NCI-H2196 treated with DMSO at 0.1 percent for 48 hours (cell line): ENCODE data around the gene DUSP23.

ENCODE experiments used
- DNase-seq: peaks from one replicate; lab custom pipeline; 2025; ENCODE audit not compliant: unreplicated experiment; lab: John Stamatoyannopoulos, UW

DUSP23 gene

GRCh38 chr1:159783724-159784123 is 3.0 kb downstream of the DUSP23 start:
- no peak for DNase-seq

DNA sequence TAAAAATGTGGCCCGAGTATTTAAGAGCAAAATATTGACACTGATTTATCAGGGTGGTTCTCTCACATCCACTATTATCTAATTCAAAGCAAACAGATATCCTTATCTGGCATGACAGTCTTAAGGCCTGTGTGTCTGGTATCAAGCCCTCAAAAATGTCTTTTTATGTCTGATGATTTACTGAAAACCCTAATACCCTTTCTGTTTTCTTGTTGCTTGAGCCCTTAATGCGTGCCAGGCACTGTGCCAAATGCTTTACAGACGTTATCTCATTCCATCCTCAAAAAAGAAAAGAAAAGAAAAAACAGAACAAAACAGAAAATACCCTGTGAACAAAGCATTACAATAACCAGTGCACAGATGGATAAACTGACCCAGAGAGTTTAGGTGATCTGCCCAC is 5.7 kb downstream of the DUSP23 start:
- no peak for DNase-seq

GRCh38 chr1:159786966-159787365 is 6.2 kb downstream of the DUSP23 start:
- no peak for DNase-seq

DNA sequence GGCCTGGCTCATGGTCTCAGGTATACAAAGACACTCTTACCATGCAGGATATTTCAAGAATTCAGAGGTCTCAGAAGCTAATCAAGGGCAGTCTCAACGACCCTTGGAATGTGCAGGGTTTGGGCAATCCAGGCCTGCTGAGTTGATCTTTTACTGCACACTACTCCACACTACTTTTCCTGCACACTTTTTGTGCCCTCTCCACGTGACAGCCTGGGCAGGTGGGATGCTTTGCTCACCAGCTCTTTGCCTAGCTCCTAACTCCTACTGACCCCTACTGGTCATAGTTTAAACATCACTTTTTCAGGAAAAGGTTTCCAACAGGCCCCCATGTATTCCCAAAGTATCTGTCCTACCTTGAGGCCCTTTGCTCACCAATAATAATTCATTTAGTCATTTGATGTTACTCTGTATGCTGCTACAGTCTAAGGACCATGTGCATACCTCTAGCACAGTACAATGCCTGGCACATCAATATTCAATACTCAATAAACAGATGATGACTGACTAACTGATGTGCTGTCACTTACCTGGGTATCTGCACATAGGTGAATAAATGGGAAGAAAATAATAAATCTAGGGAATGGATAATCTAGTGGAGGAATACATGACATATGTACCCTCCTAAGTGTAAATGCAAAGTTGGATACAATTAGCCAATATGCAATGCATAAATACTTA is 9.6 kb downstream of the DUSP23 start:
- no peak for DNase-seq

- no peak for DNase-seq
Observed at GRCh38 chr1:159791031-159791430, 10.3 kb downstream of the DUSP23 start.

- no peak for DNase-seq
Observed at GRCh38 chr1:159791461-159791860, 10.7 kb downstream of the DUSP23 start.

GRCh38 chr1:159795534-159795933 is 14.8 kb downstream of the DUSP23 start:
- no peak for DNase-seq

GRCh38 chr1:159798893-159799292 is 18.1 kb downstream of the DUSP23 start:
- DNase-seq = peak; percentile 79

DNA sequence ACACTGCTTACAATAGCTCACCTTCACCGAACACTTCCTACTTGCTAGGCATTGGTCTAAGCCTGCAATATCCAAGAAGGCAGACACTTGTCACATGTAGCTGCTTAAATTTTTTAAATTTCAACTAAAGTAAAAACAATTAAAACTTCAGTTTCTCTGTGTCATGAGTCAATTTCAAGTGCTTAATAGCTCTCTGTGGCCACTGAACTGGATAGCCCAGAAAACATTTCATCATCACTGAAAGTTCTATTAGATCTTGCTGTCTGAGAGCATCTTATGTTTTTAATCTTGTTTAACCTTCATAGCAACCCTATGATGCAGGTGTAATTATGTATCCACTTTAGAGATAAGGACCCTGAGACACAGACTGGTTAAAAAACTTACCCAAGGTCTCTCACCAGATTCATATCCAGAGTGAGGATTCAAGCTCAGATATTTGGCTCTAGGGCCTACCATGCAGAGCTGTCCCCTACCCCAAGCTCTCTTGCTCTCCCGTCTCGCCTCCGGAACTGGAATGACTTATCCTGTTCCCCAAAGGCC is 18.8 kb downstream of the DUSP23 start:
- DNase-seq = no peak

DNA sequence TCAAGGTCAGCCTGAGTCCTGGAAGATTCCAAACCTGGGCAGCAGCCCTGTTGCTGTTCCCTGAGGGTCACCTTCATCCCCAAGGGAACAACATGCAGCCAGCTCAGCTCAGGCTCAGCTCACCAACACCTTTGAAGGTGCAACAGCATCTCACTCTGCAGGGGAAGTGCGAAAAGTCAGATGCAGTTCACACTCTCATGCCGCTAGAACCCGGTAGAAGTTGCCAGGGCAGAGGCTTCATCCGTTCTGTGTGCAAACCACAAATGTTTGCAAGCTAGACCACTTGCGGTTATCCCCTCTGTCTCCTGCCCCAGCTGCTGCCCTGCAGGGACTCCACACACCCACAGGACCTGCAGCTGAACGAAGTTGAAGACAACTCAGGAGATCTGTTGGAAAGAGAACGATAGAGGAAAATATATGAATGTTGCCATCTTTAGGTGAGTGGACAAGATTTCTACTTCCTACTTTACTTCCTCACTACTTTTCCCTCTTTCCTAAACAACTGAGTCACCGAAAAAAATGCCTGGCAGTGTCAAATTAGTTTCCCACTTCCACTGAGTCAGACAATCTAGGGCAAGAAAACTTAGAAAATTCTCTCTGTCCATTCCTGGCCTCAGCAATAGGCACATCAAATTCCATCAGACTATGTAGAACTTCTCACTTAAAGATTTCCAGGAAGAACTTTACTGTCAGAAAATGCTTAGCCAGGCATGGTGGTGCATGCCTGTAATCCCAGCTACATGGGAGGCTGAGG is 19.6 kb downstream of the DUSP23 start:
- no peak for DNase-seq

GRCh38 chr1:159802111-159802510 is 21.3 kb downstream of the DUSP23 start, which contains the start of gene FCRL6:
TSS of gene FCRL6 (plus strand) at chr1:159802360. CDS start at chr1:159802425, 65 bp downstream.
- DNase-seq = no peak

DNA sequence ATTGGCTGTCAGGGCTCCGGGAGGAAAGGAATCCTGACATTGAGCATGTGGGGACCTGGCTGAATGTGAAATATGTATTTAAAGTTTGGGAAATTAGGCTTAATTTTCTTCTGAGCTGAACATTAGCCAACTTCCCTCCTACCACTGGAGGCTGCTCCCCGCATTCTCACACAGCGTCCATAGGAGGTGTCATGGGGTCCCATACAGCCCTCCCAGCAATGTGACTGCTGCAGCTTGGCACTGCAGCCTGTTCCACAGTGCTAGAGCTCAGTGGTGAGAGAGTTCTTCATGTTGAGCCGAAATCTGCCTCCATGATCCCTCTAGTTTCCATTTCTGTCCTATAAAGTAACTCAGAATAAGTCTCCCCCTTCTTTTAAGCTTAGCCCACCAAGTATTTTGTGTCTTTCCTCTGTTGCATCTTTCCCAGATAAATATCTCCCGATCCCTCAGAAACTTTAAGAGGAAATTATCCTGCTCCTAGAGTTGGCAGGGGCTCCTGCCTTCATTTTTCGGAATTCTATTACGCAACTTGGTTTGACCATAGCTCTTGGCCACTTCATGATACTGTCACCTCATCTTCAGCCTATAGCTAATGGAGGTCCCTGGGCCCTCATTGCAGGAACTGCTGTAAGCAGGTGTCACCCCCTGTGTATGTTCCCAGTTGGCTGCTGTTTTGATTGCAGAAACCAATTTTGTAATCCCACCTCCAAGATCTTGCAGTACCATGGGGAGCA is 23.4 kb downstream of the DUSP23 start:
- no peak for DNase-seq

DNA sequence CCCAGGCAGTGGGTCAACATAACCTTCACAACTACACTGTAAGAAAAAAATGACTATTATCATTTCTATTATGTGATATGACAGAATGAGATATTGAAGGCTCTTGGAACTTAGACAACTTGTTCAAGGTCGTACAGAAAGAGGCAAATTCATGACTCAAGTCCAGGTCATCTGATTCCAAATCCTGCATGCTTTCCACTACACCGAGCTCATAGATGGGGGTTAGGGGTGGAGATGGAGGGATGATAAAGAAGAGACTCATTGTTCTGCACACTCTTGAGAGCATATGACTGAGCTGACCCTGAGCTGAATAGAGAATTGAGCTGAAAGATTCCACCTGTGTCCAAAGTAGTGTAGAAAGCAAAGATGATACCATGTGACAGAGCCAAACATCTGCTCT is 24.2 kb downstream of the DUSP23 start:
- no peak for DNase-seq

- DNase-seq = no peak
Observed at GRCh38 chr1:159815926-159816325, 35.2 kb downstream of the DUSP23 start.

GRCh38 chr1:159817276-159818041 is 36.7 kb downstream of the DUSP23 start:
- DNase-seq = no peak

DNA sequence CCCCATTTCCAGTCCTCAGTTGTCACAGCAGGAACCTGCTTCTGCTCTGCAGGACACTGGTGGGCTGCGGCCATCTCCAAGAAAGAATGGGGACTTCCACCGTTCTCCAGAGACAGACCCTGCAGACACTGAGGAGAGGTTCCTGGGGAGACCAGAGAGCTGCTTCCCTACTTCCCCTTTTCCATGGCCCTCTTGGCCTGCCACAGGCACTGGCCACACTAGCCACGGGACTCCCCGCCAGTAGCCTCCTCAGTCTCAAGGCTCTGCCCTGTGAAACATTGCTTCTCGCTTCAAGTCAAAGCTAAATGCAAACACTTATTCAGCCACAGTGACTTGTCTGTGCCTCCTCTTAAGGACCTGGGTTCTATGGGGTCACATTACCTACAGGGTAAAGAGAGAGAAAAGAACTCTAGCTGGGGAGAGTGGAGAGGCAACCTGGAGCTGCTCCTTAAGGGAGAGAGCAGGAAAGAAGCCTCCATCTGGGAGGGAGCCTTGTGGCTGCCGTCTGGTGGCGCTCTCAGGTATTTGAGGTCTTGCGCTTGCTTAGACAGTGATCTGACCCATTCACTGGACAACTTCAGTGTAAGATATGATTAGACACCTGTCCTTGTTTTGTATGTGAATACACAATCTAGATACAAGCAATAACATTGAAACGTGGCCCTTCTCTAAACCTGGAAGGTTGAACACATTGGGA is 40.6 kb downstream of the DUSP23 start:
- no peak for DNase-seq

GRCh38 chr1:159823406-159823805 is 42.6 kb downstream of the DUSP23 start:
- DNase-seq = no peak

- DNase-seq = no peak
Observed at GRCh38 chr1:159825564-159825963, 44.8 kb downstream of the DUSP23 start.

GRCh38 chr1:159826441-159827101 is 45.8 kb downstream of the DUSP23 start, which contains the start of gene SLAMF8:
TSS of gene SLAMF8 (plus strand) at chr1:159826873. CDS start at chr1:159826899, 26 bp downstream.
- no peak for DNase-seq

GRCh38 chr1:159827102-159827490 is 46.3 kb downstream of the DUSP23 start:
- no peak for DNase-seq
